Endothelial cell of umbilical vein (primary cell): ENCODE results near the gene HLA-DQA1. TPM values are rescaled to one million over a fixed set of nuclear protein-coding genes. Genes with fewer than 3 reads are reported as not detected.

Experiments
- BruUV-seq: library from RNA; stranded (reverse); fragments of 400-500 nt; replicated peaks from 2 replicates; lab custom pipeline; 2021; lab: Mats Ljungman, UMichigan
- CTCF ChIA-PET: fragments of 300-600, 350-600 bp; sonication (Branson Sonifier 250); formaldehyde crosslinking; loops from one replicate; lab custom pipeline; 2021; ENCODE audit warnings: antibody characterized with exemption, inconsistent platforms; lab: Charles Lee
- POLR2A ChIA-PET: fragments of 300-600, 350-600 bp; sonication (Branson Sonifier 250); formaldehyde crosslinking; loops from one replicate; lab custom pipeline; 2021; ENCODE audit warnings: antibody characterized with exemption, inconsistent platforms; lab: Charles Lee
- DNase-seq: peaks from one replicate; pipeline ENCODE4 v3.0.0-alpha.2; 2011; ENCODE audit warnings: low read depth, low spot score
- FAIRE-seq: peaks from 2 replicates; lab custom pipeline; 2011; peaks lifted over from hg19 to GRCh38; lab: Jason Lieb, UNC
- H2AFZ ChIP-seq: 2 replicates; pipeline ENCODE4 v1.6.0; 2012; ENCODE audit warnings: low read depth, low read length, control low read depth, inconsistent platforms
- H3K27ac ChIP-seq: 2 replicates; pipeline ENCODE4 v1.5.1; 2011; ENCODE audit warnings: low read depth, mild to moderate bottlenecking, control low read depth, low read length, moderate library complexity; ENCODE audit not compliant: insufficient read depth
- H3K27me3 ChIP-seq, 2 experiments: 2 replicates each; pipeline versions ENCODE4 v1.6.0 to v1.6.1; 2011; ENCODE audit warnings: low read length in 2 of 2, mixed read lengths in 1 of 2; ENCODE audit not compliant: control insufficient read depth in 2 of 2, insufficient read depth in 2 of 2
- H3K36me3 ChIP-seq, 2 experiments: 2 replicates in 1 of 2; 3 replicates in 1 of 2; pipeline ENCODE4 v1.5.1; 2011; ENCODE audit warnings: low read length in 2 of 2, mild to moderate bottlenecking in 1 of 2, moderate library complexity in 1 of 2; ENCODE audit not compliant: control insufficient read depth in 2 of 2, insufficient read depth in 2 of 2; ENCODE audit errors: extremely low read depth in 1 of 2
- H3K4me1 ChIP-seq: 3 replicates; pipeline ENCODE4 v1.5.1; 2011; ENCODE audit warnings: mild to moderate bottlenecking, low read length; ENCODE audit not compliant: control insufficient read depth, insufficient read depth; ENCODE audit errors: extremely low read depth
- H3K4me2 ChIP-seq: 2 replicates; pipeline ENCODE4 v1.6.1; 2011; ENCODE audit warnings: low read length, control low read depth, mixed read lengths; ENCODE audit not compliant: insufficient read depth
- H3K4me3 ChIP-seq, 3 experiments: fragments of 200-600 bp in 1 of 3; sonication (generic), shearing (Covaris generic) in 1 of 3; replicated peaks in 1 of 3; 2 replicates each; pipeline ENCODE4 v1.5.1; 2011 to 2016; ENCODE audit warnings: control low read depth in 3 of 3, low read length in 3 of 3, mild to moderate bottlenecking in 2 of 3, inconsistent platforms in 1 of 3, low read depth in 1 of 3, moderate library complexity in 1 of 3; ENCODE audit not compliant: insufficient read depth in 1 of 3
- H3K79me2 ChIP-seq: 2 replicates; pipeline ENCODE4 v1.6.0; 2012; ENCODE audit warnings: low read length, inconsistent platforms; ENCODE audit not compliant: control insufficient read depth, insufficient read depth
- H3K9ac ChIP-seq: replicated peaks from 2 replicates; pipeline ENCODE3; 2011; ENCODE audit warnings: low read length, control low read depth; ENCODE audit not compliant: insufficient read depth; ENCODE audit errors: extremely low read depth
- H3K9me1 ChIP-seq: replicated peaks from 3 replicates; pipeline ENCODE4 v1.6.0; 2011; ENCODE audit warnings: mild to moderate bottlenecking, low read length; ENCODE audit not compliant: control insufficient read depth, insufficient read depth; ENCODE audit errors: extremely low read depth
- H3K9me3 ChIP-seq: replicated peaks from 2 replicates; pipeline ENCODE4 v1.5.1; 2012; ENCODE audit warnings: low read length, inconsistent platforms; ENCODE audit not compliant: control insufficient read depth, insufficient read depth
- H4K20me1 ChIP-seq: replicated peaks from 2 replicates; pipeline ENCODE3; 2011; ENCODE audit warnings: mild to moderate bottlenecking, low read length; ENCODE audit not compliant: control insufficient read depth, insufficient read depth; ENCODE audit errors: extremely low read depth
- CTCF ChIP-seq, 2 donors: IDR thresholded peaks; 1 replicate in 1 of 2; 2 replicates in 1 of 2; pipeline ENCODE4 v1.5.1; 2011; ENCODE audit warnings: low read length in 2 of 2, mild to moderate bottlenecking in 2 of 2, moderate library complexity in 2 of 2, control low read depth in 1 of 2, inconsistent platforms in 1 of 2, low read depth in 1 of 2; ENCODE audit not compliant: insufficient read depth in 1 of 2; ENCODE audit errors: extremely low read depth in 1 of 2
- EZH2 ChIP-seq: IDR thresholded peaks from 2 replicates; pipeline ENCODE4 v1.6.1; 2012; ENCODE audit warnings: borderline replicate concordance, low read depth, mild to moderate bottlenecking, moderate library complexity, low read length, inconsistent platforms; ENCODE audit not compliant: severe bottlenecking
- FOS ChIP-seq: IDR thresholded peaks from 2 replicates; pipeline ENCODE4 v1.6.1; 2011; ENCODE audit warnings: mild to moderate bottlenecking, low read length, moderate library complexity, borderline replicate concordance; ENCODE audit not compliant: insufficient read depth
- GATA2 ChIP-seq: IDR thresholded peaks from 2 replicates; pipeline ENCODE4 v1.7.0; 2011; ENCODE audit warnings: low read depth, mild to moderate bottlenecking, moderate library complexity, mixed read lengths, low read length; ENCODE audit not compliant: insufficient read length, insufficient read depth
- JUN ChIP-seq: IDR thresholded peaks from 2 replicates; pipeline ENCODE4 v1.6.1; 2011; ENCODE audit warnings: borderline replicate concordance, low read depth; ENCODE audit not compliant: insufficient read length, insufficient read depth
- MAX ChIP-seq: IDR thresholded peaks from 2 replicates; pipeline ENCODE4 v1.6.1; 2011; ENCODE audit not compliant: insufficient read depth, insufficient read length
- MYC ChIP-seq: IDR thresholded peaks from one replicate; pipeline ENCODE4 v1.6.1; 2011; ENCODE audit warnings: mild to moderate bottlenecking, low read depth, low read length
- POLR2A ChIP-seq: IDR thresholded peaks from 2 replicates; pipeline ENCODE4 v1.6.1; 2012; ENCODE audit warnings: low read depth, mild to moderate bottlenecking, control low read depth, low read length
- POLR2AphosphoS5 ChIP-seq: IDR thresholded peaks from 2 replicates; pipeline ENCODE4 v1.6.1; 2012; ENCODE audit warnings: low read depth, mild to moderate bottlenecking, control low read depth, low read length, moderate library complexity; ENCODE audit not compliant: insufficient read depth
- dilution Hi-C: fragments of 300-500 bp; cut with MboI; formaldehyde crosslinking; loops from one replicate; pipeline ENCODE4 v1.15.0; 2019; ENCODE audit warnings: low sequenced_read_pairs; ENCODE audit not compliant: extremely low pct_ligation_motif_present
- intact Hi-C: fragments of 100-400 bp; cut with micrococcal nuclease; formaldehyde crosslinking; loops from one replicate; pipeline ENCODE4 v1.10.0; 2022
- polyA plus RNA-seq, 4 experiments: library from polyadenylated mRNA; depleted of rRNA in 3 of 4; stranded (reverse) in 3 of 4; unstranded in 1 of 4; fragments of >200 nt; gene quantifications; 2 replicates each; pipeline versions ENCODE4 v1.2.1 to v1.2.3, GENCODE V29; 2011 to 2012; ENCODE audit warnings: missing spikeins in 1 of 4
- total RNA-seq: library from RNA; stranded (reverse); gene quantifications from 2 replicates; pipeline ENCODE4 v1.2.3, GENCODE V29; 2021

Gene HLA-DQA1
- total and polyA plus RNA-seq, 2 donors (not counting 3 experiments of a cell fraction or from before 2014, with no cell fraction given), result not detected

GRCh38 chr6:32668226-32668747, 31.1 kb downstream of the HLA-DQA1 start:
- intact Hi-C loops, result no loop called here

More at GRCh38 chr6:32668226-32668747, 31.1 kb downstream of the HLA-DQA1 start:
- FAIRE-seq, result no peak
- Histone ChIP-seq H3K27ac (no peak overlapping the region), H2AFZ (no peak overlapping the region), H3K27me3 (peaks cover 1 to 12% of the 10 kb centered on the region in 2 experiments), H3K9me1 (no peaks in the 10 kb centered on the region), H3K9me3 (no peaks in the 10 kb centered on the region), H3K4me3 (no peak overlapping the region), H3K4me1 (no peaks in the 10 kb centered on the region), H4K20me1 (no peaks in the 10 kb centered on the region), H3K4me2 (no peak overlapping the region), H3K36me3 (no peaks in the 10 kb centered on the region), H3K9ac (no peak overlapping the region), H3K79me2 (no peaks in the 10 kb centered on the region)
- TF ChIP-seq EZH2 (no peak), JUN (no peak), MYC (no peak), POLR2AphosphoS5 (no peak), GATA2 (no peak), FOS (no peak), POLR2A (no peak), CTCF (IDR thresholded peaks at IDR 0.05; ENCODE audit: extremely low read depth in 1 of 2, insufficient read depth in 1 of 2, low read depth in 1 of 2, low read length in 2 of 2) (no peak), MAX (no peak)
- dilution Hi-C loops, result no loop called here
- ChIA-PET POLR2A (no interaction called here), CTCF (no interaction called here)
- BruUV-seq, result no TSS peak
- no peak for DNase-seq
